Stimulated activated CD8-positive, alpha-beta memory T cell treated with anti-CD3 and anti-CD28 coated beads, Interleukin-12 subunit alpha, Interleukin-12 subunit beta, amount 100 ng/mL, for 24 hours (primary cell): ENCODE measurements around the gene RMND5A.
"Not testable (repeated sequence)": the region's sequence is repeated elsewhere in the genome, so short reads cannot be mapped to it uniquely, and the experiment has no call there.

Experiments
- DNase-seq: peaks from one replicate; pipeline ENCODE4 v3.0.0-alpha.2; 2020; ENCODE audit errors: extremely low read depth

The RMND5A gene

GRCh38 chr2:86714579-86715173 lies 5.4 kb upstream of the RMND5A start:
- not testable (repeated sequence) for DNase-seq

DNA sequence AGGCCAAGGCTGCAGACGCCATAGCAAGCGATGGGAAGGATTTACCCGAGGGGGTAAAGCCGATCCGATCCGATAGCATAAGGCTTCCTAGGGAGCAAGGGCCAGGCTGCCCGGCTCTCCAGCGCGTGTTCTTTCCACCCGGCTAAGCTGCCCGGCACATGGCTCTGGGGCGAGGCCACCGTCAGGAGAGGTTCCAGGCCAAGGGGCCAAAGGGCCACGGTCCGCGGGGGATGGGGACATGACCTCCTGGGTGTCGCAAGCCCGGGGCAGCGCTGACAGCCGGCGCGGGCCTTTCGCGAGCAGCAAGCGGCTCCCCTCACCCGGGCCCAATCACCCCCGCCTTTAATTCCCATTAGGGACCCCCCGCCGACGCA lies 841 bp upstream of the RMND5A start:
- DNase-seq, result not testable (repeated sequence)

- not testable (repeated sequence) for DNase-seq
Observed at GRCh38 chr2:86720540-86721320, 639 bp downstream of the RMND5A start.

DNA sequence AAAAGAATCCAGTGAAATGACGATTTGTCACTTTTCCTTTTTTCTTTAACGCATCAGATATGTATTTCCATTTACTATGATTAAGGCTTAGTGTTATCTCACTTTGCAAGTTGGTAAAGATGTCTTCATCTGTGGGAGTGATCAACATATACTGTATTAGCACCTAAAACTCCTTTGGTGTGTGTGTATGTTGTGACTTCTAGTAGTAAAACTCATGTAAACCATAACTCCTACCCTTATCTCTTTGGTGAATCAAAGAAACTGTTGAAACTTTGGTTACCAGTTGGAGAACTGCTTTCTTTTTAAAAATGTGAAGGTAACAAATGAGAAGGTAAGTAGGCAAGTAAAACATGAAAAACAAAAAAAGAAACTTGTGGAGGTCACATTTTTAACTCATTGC lies 5.6 kb downstream of the RMND5A start:
- not testable (repeated sequence) for DNase-seq

DNA sequence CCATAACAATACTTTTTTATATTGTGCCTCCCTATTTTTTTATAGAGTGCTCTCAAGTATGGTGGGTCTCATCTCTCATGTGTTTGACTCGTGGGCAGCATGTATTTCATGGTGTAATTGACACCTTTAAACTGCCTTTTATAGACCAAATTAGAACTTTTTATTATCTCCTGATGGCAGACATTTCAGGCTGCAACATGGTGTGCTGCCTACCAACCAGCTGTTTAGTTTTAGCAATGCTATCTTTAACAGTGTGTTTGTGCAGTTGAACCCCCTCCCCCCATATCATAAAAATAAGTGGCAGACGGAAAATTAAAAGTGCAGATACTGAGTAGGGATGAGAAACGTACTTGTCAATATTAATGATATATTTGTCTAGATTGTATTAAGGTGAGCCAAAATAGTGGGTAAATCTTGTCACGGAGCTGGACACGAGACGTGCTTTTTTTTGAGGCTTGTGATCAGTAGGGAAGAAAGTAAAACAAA lies 12.0 kb downstream of the RMND5A start:
- DNase-seq, result not testable (repeated sequence)

DNA sequence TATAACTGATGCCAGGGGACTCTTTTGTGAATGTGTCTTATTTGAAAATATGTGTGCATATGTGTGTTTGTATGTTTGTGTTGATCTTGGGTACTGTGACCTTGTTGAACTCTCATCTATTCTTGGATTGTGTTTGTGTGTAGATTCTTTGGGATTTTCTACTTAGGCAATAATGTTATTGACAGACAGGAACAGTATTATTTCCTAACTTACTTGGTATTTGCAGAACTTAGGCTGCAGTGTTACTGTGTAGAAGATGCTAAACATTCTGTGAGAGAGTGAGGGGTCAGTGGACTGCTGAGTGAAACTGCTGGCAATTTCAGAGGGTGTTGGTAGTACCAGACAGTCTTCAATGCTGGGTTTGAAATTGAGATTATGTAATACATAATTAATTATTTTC lies 12.7 kb downstream of the RMND5A start:
- not testable (repeated sequence) for DNase-seq

DNA sequence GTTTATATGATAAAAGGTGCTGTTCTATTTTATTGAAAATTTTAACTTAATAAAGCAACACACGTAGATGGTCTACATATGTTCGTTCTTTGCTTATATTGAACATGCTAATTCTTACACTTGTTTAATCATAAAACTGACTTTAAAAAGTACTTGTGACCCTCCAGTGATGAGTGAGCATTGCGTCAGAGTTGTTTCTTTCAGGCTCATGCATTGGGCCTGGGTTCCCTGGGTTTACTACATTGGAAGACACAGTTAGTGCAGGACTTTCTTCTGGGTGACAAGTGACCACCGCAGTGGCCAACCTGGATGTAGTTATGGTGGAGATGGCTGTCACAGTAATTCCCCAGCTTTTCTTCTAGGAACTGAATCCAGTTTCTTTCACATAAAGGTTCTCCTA lies 13.4 kb downstream of the RMND5A start:
- not testable (repeated sequence) for DNase-seq

GRCh38 chr2:86734896-86735295 lies 14.8 kb downstream of the RMND5A start:
- DNase-seq, result not testable (repeated sequence)

GRCh38 chr2:86739485-86739884 lies 19.4 kb downstream of the RMND5A start:
- DNase-seq, result not testable (repeated sequence)

- not testable (repeated sequence) for DNase-seq
Observed at GRCh38 chr2:86739889-86740288, 19.8 kb downstream of the RMND5A start.

DNA sequence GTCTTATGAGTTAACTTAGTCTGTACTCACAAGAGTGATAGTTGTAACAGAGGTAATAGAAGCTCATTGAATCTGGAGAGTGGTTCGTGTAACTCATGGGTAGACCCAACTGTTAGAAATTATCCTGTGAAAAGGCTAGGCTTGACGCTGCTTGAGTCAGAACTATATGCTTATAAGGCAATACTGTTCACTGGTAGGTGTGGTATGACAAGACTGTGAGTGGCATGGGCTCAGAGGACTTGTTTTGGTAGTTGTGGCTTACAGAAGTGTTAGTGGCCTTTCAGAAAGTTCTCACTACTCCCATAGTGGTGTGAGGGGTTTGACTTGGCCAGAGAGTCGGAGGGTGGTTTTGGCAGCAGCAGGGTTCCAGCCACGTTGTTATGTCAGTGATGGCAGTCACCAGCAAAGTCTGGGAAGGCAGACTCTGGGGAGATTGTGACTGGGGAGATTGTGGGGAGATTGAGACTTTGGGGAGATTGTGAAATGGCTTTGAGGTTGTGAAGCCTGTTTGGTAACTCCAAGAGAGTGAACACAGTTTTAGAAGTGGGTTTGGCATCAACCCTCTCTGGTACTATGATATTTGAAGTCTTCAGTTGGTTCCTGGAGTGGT lies 21.9 kb downstream of the RMND5A start:
- DNase-seq, result not testable (repeated sequence)

DNA sequence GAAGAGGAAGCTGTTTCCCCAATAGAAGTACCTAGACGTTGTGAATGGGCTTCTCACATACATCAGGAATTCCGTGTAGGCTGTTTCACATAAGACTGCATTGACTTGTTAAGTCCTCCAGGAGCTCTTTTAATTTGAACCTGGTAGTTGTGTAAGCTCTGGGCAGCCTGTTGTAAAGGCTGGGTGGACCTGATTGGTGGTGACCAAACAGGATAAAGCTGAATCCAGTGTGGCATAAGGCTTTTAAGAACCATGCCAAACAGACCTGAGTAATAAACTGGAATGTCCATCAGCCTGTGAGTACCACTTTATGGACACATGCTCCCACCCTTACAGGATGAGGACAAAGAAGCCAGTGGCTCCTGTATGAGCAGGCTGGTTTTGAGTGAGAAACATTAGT lies 24.1 kb downstream of the RMND5A start:
- no peak for DNase-seq

GRCh38 chr2:86746939-86747338 lies 26.8 kb downstream of the RMND5A start:
- DNase-seq, result no peak

GRCh38 chr2:86747711-86748639 lies 27.9 kb downstream of the RMND5A start:
- no peak for DNase-seq

GRCh38 chr2:86750240-86750839 lies 30.2 kb downstream of the RMND5A start:
- no peak for DNase-seq

DNA sequence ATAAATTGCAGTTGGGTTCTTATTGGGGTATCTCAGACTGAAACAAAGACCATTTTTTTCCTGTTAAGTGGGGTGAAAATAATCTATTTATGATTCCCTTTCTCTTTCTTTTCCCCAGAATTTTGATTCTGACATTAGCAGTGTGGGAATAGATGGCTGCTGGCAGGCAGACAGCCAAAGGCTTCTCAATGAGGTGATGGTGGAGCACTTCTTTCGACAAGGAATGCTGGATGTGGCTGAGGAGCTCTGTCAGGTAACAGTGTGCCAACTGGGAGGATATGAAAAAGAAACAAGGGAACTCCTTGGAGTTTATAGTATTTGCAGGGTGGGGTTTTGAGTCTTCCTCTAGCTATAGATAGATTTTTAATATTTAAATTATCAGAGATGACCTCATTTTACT lies 31.7 kb downstream of the RMND5A start:
- no peak for DNase-seq

DNA sequence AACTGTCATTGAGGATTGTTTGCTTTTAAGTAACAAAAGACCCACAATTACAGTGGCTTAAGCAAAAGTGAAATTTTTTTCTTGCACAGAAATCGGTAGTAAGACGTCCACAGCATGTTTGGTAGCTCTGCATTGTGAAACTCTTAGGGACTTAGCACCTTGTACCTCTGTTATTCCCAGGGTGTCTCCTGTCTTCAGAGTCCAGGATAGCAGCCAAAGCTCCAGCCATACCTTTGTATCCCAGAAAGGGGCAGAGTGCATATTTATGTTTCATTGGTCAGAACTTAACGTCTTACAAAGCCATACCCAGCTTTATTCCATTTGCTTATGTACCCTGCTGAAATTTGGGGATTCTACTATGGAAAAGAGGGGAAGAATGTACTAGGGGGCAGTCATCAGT lies 32.8 kb downstream of the RMND5A start:
- DNase-seq, result no peak

DNA sequence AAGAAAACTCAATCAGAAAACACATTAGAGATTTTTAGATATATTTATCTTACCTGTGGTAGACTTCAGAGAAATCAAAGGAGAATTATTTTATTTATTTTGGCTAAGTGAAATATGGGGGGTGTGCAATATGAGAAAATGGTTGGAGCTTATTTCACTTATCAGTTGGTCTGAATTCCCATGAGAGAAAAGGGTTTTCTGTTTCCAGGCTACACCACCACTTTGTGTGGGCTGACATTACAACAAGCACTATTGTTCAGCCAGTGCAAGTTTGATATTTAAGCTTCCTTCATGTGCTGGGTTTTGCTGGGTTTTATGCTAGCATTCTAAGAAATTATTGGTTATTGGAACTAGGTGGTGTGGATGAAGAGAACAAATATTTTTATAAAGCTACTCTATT lies 33.5 kb downstream of the RMND5A start:
- DNase-seq, result no peak

GRCh38 chr2:86758405-86758804 lies 38.3 kb downstream of the RMND5A start:
- no peak for DNase-seq

GRCh38 chr2:86760371-86760770 lies 40.3 kb downstream of the RMND5A start:
- DNase-seq, result no peak

- no peak for DNase-seq
Observed at GRCh38 chr2:86764661-86765309, 44.7 kb downstream of the RMND5A start.
